Activated CD8-positive, alpha-beta memory T cell treated with anti-CD3 and anti-CD28 coated beads for 48 hours (primary cell): ENCODE data around the gene CDR2L.

Source experiments
- DNase-seq, 3 experiments: peaks; one replicate each; pipeline ENCODE4 v3.0.0-alpha.2; 2020; ENCODE audit warnings: low read depth in 2 of 3, low spot score in 2 of 3

The CDR2L gene

GRCh38 chr17:74987418-74987908, at the start of gene CDR2L:
CDR2L (plus strand) TSS chr17:74987632; CDS start chr17:74988044, 412 bp downstream.
- DNase-seq = peak; percentile 59 to 71 (median 62)

DNA sequence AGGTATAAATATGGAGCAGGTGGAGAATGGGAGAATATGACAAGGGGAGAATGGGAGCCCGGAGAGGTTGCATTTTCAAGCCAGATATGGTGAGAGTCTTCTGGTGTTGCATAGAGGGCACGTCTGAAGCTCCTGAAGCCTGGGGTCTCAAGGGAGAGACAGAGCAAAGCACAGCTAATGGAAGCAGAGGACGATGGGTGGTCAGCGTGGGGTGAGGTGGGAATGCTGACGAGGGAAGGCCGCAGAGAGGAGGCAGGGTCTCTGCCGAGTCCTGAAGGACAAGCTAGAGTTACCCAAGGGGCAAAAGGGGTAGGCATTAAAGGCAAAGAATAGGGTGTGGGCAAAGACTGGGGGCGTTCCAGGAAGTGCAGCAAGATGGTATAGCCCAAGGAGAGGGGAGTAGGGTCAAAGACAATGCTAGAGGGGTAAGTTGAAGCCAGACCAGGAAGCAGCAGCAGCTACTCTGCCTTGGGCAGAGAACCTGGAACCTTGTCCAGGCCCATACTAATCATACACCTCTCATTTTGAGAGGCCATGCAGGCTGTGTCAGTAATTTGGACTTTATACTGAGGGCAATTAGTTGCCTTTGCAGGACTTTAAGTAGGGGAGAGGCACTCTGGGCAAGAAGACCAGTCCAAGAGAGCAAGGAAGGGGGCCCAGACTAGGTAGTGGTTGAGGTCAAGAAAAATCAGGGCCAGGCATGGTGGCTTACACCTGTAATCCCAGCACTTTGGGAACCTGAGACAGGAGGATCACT, 49.1 kb upstream of the CDR2L start:
- DNase-seq = no peak

DNA sequence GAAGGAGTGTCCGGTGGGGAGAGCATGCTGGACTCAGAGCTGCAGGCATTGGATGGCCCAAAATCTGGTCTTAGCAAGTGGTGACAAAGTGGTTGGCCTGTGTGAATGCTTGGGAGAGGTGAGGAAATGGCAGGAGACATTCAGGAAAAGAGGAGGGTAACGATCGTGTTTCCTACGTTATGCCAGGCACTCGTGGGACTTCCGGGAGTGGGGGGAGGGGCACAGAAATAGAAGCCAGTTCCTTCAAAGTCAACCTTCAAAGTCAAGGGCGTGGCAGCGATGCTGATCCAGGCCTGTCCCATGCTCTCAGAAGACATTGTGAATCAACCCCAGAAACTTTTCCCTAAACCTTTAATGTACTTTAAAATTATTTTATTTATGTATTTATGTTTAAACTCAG, 47.9 kb upstream of the CDR2L start:
- DNase-seq = no peak

DNA sequence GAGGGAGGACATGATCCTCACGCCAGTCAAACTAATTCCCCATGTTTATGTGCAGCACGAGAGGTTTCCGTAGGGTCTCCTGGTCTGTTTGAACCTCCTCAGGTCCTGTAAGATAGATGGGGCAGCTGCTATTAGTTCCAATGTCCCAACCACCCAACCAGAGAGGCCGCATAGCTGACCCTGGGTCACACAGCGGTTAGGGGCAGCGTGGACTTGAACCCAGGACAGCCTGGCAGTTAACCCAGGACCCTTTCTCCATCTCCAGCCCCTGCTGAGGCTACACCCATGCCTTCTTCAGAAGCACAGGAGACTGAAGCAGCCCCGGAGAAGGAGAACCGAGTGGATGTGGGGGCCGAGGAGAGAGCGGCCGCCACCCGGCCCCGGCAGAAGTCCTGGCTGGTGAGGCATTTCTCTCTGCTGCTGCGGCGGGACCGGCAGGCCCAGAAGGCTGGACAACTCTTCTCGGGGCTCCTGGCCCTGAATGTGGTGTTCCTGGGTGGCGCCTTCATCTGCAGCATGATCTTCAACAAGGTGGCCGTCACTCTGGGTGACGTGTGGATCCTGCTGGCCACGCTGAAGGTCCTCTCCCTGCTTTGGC, 46.2 kb upstream of the CDR2L start:
- no peak for DNase-seq

- no peak for DNase-seq
Measured at GRCh38 chr17:74943808-74944522, 43.5 kb upstream of the CDR2L start.

DNA sequence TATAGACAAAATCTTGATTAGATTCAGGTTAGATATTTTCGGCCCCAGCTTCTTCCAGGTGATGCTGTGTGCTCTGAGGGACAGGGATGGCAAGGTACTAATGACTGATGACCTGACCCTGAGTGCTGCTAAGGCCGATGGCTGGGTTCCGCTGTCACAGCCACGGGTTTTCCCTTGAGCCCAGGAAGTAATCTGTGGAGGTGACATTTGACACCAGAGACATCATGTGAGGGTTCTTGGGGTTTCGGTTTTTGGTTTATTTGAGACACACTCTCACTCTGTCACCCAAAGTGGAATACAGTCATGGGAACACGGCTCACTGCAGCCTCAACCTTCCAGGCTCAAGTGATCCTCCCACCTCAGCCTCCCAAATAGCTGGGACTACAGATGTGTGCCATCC, 41.9 kb upstream of the CDR2L start:
- no peak for DNase-seq

DNA sequence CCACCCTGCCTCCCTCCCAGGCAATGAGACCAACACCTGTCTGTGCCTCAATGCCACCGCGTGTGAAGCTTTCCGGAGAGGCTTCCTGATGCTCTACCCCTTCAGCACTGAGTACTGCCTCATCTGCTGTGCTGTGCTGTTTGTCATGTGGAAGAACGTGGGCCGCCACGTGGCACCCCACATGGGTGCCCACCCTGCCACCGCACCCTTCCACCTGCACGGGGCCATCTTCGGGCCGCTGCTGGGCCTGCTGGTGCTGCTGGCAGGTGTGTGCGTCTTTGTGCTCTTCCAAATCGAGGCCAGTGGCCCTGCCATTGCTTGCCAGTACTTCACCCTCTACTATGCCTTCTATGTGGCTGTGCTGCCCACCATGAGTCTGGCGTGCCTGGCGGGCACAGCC, 40.8 kb upstream of the CDR2L start:
- DNase-seq = no peak

GRCh38 chr17:74947041-74947754, 40.2 kb upstream of the CDR2L start:
- DNase-seq = no peak

GRCh38 chr17:74949455-74950115, 37.8 kb upstream of the CDR2L start:
- no peak for DNase-seq

- no peak for DNase-seq
Measured at GRCh38 chr17:74950207-74950606, 37.2 kb upstream of the CDR2L start.

DNA sequence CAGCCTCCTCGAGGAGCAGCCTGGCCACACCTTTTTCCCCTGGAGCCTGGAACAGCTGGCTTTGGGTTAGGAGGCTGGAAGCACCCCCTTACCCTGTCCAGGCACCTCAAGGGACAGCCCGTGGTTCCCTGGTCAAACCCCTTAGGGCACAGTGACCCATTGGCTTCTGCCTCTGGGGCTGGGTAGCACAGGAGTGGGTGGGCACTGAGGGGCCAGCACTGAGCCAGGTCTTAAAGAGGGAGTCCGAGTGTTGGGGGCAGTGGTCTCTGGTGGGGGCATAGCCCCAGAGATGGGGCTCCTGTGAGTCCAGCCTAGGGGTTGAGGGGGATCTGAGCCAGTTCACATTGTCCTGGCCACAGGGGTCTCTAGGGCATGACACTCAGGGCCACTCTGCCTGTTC, 36.4 kb upstream of the CDR2L start:
- no peak for DNase-seq

DNA sequence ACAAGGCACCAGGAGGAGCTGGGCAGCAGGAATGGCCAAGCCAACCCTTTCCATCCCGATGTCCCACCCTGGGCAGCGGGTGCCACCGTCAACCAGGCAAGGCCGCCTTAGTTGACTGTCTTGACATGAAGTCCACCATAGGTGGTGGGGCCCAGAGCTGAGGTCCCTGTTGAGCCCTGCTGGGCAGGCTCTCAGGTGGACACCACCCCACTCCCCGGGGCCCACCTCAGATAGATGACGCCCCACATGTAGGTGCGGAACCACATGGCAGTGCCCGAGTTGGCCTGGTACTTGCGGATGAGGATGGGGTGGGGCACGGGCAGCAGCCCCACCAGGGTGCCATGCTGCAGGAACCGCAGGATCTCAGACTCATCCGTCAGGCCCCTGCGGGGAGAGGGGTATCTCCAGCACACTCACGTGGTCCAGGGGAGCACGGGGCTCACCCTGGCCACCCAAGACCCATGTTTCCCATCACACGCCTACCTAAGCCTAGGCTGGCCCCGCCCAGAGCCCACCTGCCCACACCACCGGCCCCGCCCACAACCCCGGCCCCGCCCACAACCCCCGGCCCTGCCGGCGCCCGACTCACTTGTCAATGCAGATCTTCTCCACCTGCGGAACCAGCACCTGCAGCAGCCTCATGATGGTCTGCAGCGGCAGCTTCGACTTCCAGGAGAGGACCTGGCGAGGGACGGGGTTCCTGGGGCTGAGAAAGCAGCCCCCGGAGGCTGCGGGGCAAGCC, 35.6 kb upstream of the CDR2L start:
- no peak for DNase-seq

- DNase-seq = no peak
Measured at GRCh38 chr17:74952431-74953133, 34.9 kb upstream of the CDR2L start.

DNA sequence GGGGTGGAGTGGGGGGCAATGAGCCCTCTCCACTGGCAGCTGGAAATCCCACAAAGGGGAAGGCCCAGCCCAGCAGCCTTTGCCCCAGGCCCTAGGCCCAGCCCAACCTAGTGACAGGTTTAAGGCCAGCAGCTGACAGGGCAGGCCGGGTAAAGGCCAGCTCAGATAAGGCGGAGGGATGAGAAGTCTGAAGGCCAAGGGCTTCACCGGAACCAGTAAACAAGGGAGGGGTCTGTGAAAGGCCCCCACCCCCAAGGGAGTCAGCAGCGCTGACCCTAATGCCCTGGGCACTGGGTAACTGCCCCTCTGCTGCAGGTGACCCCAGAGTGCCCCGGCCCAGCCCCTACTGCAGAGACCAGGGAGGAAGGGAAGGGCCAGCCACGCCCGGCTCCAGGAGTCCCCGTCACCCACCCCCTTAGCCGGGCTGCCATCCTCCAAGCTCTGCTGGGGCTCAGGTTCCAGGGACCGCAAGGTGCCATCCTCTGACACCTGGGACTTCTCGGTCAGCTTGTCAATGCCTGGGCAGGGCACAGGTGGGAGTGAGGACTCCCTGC, 34.2 kb upstream of the CDR2L start:
- DNase-seq = no peak

- DNase-seq = no peak
Measured at GRCh38 chr17:74954115-74954514, 33.3 kb upstream of the CDR2L start.

DNA sequence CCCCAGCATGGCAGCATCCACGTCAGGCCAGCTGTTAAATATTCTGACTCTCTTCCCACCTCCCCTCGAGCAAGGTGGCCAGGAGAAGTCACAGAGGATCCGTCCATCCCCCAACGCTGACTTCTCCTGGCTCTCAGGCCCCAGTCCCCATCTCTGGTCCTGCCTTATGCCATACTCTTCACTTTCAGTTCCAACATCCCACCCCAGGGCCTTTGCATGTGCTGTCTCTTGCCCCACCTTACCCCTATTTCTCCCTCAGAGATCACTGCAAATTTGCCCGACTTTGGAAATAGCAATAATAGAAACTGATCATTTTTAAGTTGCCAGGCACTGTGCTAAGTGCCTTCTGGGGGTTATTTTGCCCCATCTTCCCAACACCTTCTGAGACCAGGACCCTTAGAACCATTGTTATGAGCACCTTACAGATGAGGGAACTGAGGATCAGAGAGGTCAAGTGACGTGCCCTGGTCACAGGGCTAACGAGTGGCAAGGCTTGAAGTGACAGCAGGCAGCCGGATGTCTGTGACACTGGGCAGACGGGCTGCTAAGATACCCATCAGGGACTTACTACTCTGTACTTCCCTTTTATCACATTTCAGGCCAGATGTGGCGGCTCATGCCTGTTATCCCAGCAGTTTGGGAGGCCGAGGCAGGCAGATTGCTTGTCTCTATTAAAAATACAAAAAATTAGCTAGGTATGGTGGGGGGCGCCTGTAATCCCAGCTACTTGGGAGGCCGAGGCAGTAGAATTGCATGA, 32.6 kb upstream of the CDR2L start:
- DNase-seq = no peak

DNA sequence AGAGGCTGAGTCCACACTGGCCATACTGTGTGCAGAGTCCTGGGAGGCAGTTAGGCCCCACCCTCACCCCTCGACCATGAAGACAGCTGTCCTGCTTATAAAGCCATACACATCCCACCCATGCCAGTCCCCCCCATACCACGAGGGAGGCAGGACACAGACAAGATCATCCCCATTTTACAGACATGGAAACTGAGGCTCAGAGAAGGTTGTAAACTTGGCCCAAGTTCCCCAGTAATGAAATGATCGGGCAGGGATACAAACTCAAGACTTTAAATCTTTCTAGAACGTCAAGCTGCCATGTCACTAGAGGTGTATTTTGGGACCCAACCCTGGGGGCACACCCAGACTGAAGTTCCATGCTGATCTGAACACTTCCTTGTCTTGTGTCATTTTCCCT, 31.3 kb upstream of the CDR2L start:
- DNase-seq = no peak

DNA sequence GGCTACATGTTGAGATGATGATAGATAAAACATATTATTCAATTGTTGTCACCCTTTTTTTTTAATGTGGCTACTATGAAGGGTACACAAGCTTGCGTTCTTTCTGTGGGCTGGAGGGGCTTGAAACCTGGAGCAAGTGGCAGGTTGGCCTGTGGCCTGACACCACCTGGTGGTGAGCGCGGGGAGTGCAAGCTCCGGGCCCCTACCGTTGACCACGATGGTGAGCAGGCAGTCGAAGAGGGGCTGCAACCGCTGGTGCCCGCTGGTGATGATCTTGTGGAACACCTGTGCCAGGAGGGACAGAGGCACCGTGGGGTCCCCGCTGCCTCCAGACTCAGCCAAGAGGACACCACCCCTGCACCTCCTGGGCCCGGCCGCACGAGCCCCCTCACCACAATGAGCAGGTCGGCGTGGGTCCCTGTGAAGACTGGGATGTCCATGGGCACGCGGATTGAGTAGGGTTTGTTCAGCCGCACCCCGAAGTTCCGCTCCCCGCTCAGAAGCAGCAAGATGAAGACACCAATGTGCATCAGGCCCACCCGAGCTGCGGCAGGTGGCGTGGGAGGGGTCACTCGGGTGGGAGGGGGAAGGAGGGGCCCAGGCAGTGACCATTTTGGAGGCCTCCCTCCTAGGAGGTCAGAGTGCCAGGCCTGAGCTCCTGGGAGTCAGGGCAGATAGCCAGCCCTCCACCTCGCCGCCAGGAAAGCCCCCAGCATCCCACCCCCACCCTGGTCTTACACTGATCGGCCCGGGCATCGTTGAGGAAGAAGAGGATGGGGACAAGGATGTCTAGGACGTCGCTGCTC, 29.3 kb upstream of the CDR2L start:
- DNase-seq = peak; percentile 59 to 91 (median 78)
